GM04503 (cell line): ENCODE measurements around the gene DNAJC28.
"Not testable (repeated sequence)": the region's sequence is repeated elsewhere in the genome, so short reads cannot be mapped to it uniquely, and the experiment has no call there.

Source experiments
- DNase-seq: peaks from one replicate; pipeline ENCODE4 v3.0.0-alpha.2; 2012; ENCODE audit warnings: low read depth

The DNAJC28 gene

GRCh38 chr21:33480481-33481103, 10.9 kb downstream of the DNAJC28 start:
- no peak for DNase-seq

- DNase-seq = peak; percentile 71
Observed at GRCh38 chr21:33479679-33480480, 11.6 kb downstream of the DNAJC28 start, which contains the start of gene TMEM50B. TMEM50B (minus strand) TSS chr21:33479974; CDS start chr21:33468885, 11,089 bp downstream.

- no peak for DNase-seq
Observed at GRCh38 chr21:33478935-33479678, 12.4 kb downstream of the DNAJC28 start.

GRCh38 chr21:33478182-33478581, 13.3 kb downstream of the DNAJC28 start:
- no peak for DNase-seq

GRCh38 chr21:33477066-33477465, 14.4 kb downstream of the DNAJC28 start:
- DNase-seq = no peak

- DNase-seq = no peak
Observed at GRCh38 chr21:33473344-33473743, 18.2 kb downstream of the DNAJC28 start.

- DNase-seq = no peak
Observed at GRCh38 chr21:33470701-33471100, 20.8 kb downstream of the DNAJC28 start.

GRCh38 chr21:33469183-33469582, 22.3 kb downstream of the DNAJC28 start:
- not testable (repeated sequence) for DNase-seq

- DNase-seq = no peak
Observed at GRCh38 chr21:33461538-33462250, 29.8 kb downstream of the DNAJC28 start.

GRCh38 chr21:33458861-33459260, 32.7 kb downstream of the DNAJC28 start:
- no peak for DNase-seq

- DNase-seq = no peak
Observed at GRCh38 chr21:33455686-33456446, 35.6 kb downstream of the DNAJC28 start.

GRCh38 chr21:33452362-33452761, 39.2 kb downstream of the DNAJC28 start:
- DNase-seq = no peak

GRCh38 chr21:33451634-33452071, 39.9 kb downstream of the DNAJC28 start:
- no peak for DNase-seq

GRCh38 chr21:33449616-33450015, 41.9 kb downstream of the DNAJC28 start:
- DNase-seq = no peak

GRCh38 chr21:33446620-33447019, 44.9 kb downstream of the DNAJC28 start:
- DNase-seq = not testable (repeated sequence)

GRCh38 chr21:33444499-33444898, 47.0 kb downstream of the DNAJC28 start:
- no peak for DNase-seq

- no peak for DNase-seq
Observed at GRCh38 chr21:33443194-33443593, 48.3 kb downstream of the DNAJC28 start.

GRCh38 chr21:33441489-33442477, 49.7 kb downstream of the DNAJC28 start:
- peak; percentile 64 for DNase-seq
